Measurements from ENCODE around the gene SNX25. TPM values are rescaled to one million over a fixed set of nuclear protein-coding genes. Genes with fewer than 3 reads are reported as not detected.

SNX25 gene
- total RNA-seq, 1 donor from 2014 or later: 29.5 TPM

DNA sequence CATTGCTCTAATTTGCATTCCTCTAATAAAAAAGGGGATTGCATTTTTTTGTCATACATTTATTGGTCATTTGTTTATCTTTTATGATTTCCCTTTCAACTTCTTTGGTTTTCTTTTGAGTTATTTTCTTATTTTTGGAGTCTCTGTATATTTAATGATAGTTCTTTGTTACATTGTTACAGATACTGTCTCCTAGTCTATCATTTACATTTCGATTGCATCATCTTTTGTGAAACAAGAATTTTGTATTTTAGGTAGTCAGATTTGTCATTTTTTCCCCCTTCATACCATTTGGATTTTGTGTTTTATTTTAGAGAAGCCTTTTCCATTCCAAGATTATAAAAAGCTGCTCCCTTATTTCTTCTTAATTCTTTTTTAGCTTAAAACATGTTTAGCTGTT is 37.1 kb downstream of the SNX25 start:
- H3K4me3 ChIP-seq (ENCODE audit: insufficient read depth, low read depth, low read length): no peak overlapping the region
- no peak for FAIRE-seq
- no peak overlapping the region for H2AFZ ChIP-seq (ENCODE audit: low read depth, low read length)
- H3K4me2 ChIP-seq (ENCODE audit: low read length): no peak overlapping the region
- H3K9ac ChIP-seq (ENCODE audit: low read length): no peak overlapping the region
- H3K4me1 ChIP-seq (ENCODE audit: insufficient read depth, low read length): no peaks in the 10 kb centered on the region
- Mint-ChIP-seq H3K27me3 (ENCODE audit: low read depth, unreplicated experiment) (no peaks in the 10 kb centered on the region), H3K27ac (ENCODE audit: unreplicated experiment) (peak overlapping the region; percentile 67), H3K9me3 (ENCODE audit: unreplicated experiment) (no peaks in the 10 kb centered on the region), H3K36me3 (ENCODE audit: low read depth, unreplicated experiment) (peaks cover 9% of the 10 kb centered on the region), H3K4me3 (ENCODE audit: unreplicated experiment) (peak overlapping the region; percentile 16), H3K4me1 (ENCODE audit: low read depth, unreplicated experiment) (peaks cover 18% of the 10 kb centered on the region)
- H3K27ac ChIP-seq (ENCODE audit: low read depth, low read length): no peak overlapping the region
- DNase-seq (ENCODE audit: low read depth): no peak
- no peaks in the 10 kb centered on the region for H3K9me3 ChIP-seq (ENCODE audit: insufficient read depth, low read depth, low read length)
- H3K36me3 ChIP-seq (ENCODE audit: insufficient read depth, low read length): peaks cover 3% of the 10 kb centered on the region
- peaks cover 34% of the 10 kb centered on the region for H3K79me2 ChIP-seq (ENCODE audit: insufficient read depth, low read length)
- H4K20me1 ChIP-seq (ENCODE audit: insufficient read depth, low read length): no peaks in the 10 kb centered on the region
- TF ChIP-seq, protein P1, sequence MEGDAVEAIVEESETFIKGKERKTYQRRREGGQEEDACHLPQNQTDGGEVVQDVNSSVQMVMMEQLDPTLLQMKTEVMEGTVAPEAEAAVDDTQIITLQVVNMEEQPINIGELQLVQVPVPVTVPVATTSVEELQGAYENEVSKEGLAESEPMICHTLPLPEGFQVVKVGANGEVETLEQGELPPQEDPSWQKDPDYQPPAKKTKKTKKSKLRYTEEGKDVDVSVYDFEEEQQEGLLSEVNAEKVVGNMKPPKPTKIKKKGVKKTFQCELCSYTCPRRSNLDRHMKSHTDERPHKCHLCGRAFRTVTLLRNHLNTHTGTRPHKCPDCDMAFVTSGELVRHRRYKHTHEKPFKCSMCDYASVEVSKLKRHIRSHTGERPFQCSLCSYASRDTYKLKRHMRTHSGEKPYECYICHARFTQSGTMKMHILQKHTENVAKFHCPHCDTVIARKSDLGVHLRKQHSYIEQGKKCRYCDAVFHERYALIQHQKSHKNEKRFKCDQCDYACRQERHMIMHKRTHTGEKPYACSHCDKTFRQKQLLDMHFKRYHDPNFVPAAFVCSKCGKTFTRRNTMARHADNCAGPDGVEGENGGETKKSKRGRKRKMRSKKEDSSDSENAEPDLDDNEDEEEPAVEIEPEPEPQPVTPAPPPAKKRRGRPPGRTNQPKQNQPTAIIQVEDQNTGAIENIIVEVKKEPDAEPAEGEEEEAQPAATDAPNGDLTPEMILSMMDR (IDR thresholded peaks at IDR 0.05; ENCODE audit: insufficient read depth, low read depth, low read length): no peak
- no peak for TF ChIP-seq EZH2 (IDR thresholded peaks at IDR 0.05; ENCODE audit: insufficient read depth, low read length)
- H3K27me3 ChIP-seq (ENCODE audit: insufficient read depth, low read length): no peaks in the 10 kb centered on the region

DNA sequence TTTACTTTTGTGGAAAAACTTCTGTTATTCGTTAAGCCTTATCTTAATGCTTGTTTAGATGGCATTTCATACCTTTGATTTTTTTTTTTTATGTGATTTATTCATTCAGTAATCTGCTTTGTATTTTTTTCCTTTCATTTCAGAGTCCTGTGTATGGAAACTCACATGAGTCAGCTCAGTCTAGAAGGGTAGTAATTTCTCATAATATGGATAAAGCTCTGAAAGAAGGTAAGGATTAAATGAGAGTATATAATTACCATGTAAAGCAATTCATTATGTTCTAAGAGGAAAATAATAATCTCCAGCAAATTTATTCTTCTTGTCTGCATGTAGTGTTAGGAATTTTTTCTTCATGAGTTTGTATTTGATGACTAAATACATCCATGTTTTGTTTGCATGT is 37.8 kb downstream of the SNX25 start:
- no peak overlapping the region for H3K27ac ChIP-seq (ENCODE audit: low read depth, low read length)

More for the DNA sequence above, 37.8 kb downstream of the SNX25 start:
- H3K79me2 ChIP-seq (ENCODE audit: insufficient read depth, low read length): peaks cover 30% of the 10 kb centered on the region
- Mint-ChIP-seq H3K4me3 (ENCODE audit: unreplicated experiment) (no peak overlapping the region), H3K36me3 (ENCODE audit: low read depth, unreplicated experiment) (peaks cover 6% of the 10 kb centered on the region), H3K9me3 (ENCODE audit: unreplicated experiment) (no peaks in the 10 kb centered on the region), H3K27me3 (ENCODE audit: low read depth, unreplicated experiment) (no peaks in the 10 kb centered on the region), H3K4me1 (ENCODE audit: low read depth, unreplicated experiment) (peaks cover 23% of the 10 kb centered on the region), H3K27ac (ENCODE audit: unreplicated experiment) (no peak overlapping the region)
- no peak for TF ChIP-seq EZH2 (IDR thresholded peaks at IDR 0.05; ENCODE audit: insufficient read depth, low read length)
- TF ChIP-seq, protein P1 (IDR thresholded peaks at IDR 0.05; ENCODE audit: insufficient read depth, low read depth, low read length): no peak
- no peaks in the 10 kb centered on the region for H3K9me3 ChIP-seq (ENCODE audit: insufficient read depth, low read depth, low read length)
- FAIRE-seq: peak; percentile 49
- DNase-seq (ENCODE audit: low read depth): peak; percentile 29
- no peaks in the 10 kb centered on the region for H3K36me3 ChIP-seq (ENCODE audit: insufficient read depth, low read length)
- H3K9ac ChIP-seq (ENCODE audit: low read length): no peak overlapping the region
- H3K4me3 ChIP-seq (ENCODE audit: insufficient read depth, low read depth, low read length): no peak overlapping the region
- H4K20me1 ChIP-seq (ENCODE audit: insufficient read depth, low read length): no peaks in the 10 kb centered on the region
- no peak overlapping the region for H2AFZ ChIP-seq (ENCODE audit: low read depth, low read length)
- H3K27me3 ChIP-seq (ENCODE audit: insufficient read depth, low read length): no peaks in the 10 kb centered on the region
- H3K4me2 ChIP-seq (ENCODE audit: low read length): no peak overlapping the region
- H3K4me1 ChIP-seq (ENCODE audit: insufficient read depth, low read length): no peaks in the 10 kb centered on the region
